AG09319 (cell line): ENCODE results near the gene GNA12.

Experiments used
- DNase-seq: peaks from one replicate; pipeline ENCODE4 v3.0.0-alpha.2; 2010; ENCODE audit warnings: low read depth; ENCODE audit errors: extremely low read depth
- CTCF ChIP-seq: IDR thresholded peaks from 2 replicates; pipeline ENCODE4 v1.5.1; 2011; ENCODE audit warnings: low read depth, mild to moderate bottlenecking, inconsistent platforms, low read length, moderate library complexity

GNA12 gene

GRCh38 chr7:2775376-2775775 lies 68.7 kb downstream of the GNA12 start:
- no peak for TF ChIP-seq CTCF
- no peak for DNase-seq

GRCh38 chr7:2774935-2775334 lies 69.2 kb downstream of the GNA12 start:
- no peak for DNase-seq

GRCh38 chr7:2774280-2774679 lies 69.8 kb downstream of the GNA12 start:
- no peak for TF ChIP-seq CTCF
- DNase-seq: no peak

More at GRCh38 chr7:2774935-2775334, 69.2 kb downstream of the GNA12 start:
- TF ChIP-seq CTCF: no peak

- DNase-seq: no peak
- no peak for TF ChIP-seq CTCF
These were observed 70.5 kb downstream of the GNA12 start for GRCh38 chr7:2773608-2774007.

- TF ChIP-seq CTCF: no peak
- DNase-seq: no peak
These were observed 72.8 kb downstream of the GNA12 start for GRCh38 chr7:2771274-2771731.

GRCh38 chr7:2764621-2765020 lies 79.5 kb downstream of the GNA12 start:
- TF ChIP-seq CTCF: no peak
- no peak for DNase-seq

- no peak for DNase-seq
- no peak for TF ChIP-seq CTCF
These were observed 80.5 kb downstream of the GNA12 start for GRCh38 chr7:2763597-2763996.
